GM12865 (cell line): ENCODE results near the gene YWHAH.

ENCODE experiments used
- DNase-seq: peaks from one replicate; pipeline ENCODE4 v3.0.0; 2010; ENCODE audit warnings: low read depth
- H3K4me3 ChIP-seq: 2 replicates; pipeline ENCODE4 v1.5.1; 2011; ENCODE audit warnings: mild to moderate bottlenecking, low read depth, low read length, control low read depth
- CTCF ChIP-seq: IDR thresholded peaks from 2 replicates; pipeline ENCODE4 v1.5.1; 2011; ENCODE audit warnings: low read length, control low read depth, low read depth, inconsistent platforms; ENCODE audit not compliant: insufficient read depth; ENCODE audit errors: missing control alignments

Gene YWHAH

DNA sequence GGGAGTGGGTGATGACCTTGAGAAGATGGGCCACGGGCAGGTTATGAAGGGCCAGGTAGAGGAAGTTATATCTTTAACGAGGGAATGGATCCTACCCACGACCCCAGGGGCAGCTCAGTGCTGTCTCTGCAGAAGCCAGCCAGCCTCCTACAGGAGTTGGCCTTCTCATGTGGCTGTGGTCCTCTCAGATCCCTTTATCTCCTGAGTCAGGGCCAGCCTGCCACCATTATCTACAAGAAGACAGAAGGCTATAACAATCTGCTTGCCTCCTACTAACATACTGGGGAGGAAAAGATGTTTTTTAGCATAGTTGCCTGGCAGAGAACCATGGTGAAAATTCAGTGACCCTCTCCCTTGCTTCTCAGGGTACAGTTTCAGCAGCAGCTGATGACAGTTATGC lies 7.0 kb upstream of the YWHAH start:
- TF ChIP-seq CTCF: no peak
- no peak overlapping the region for H3K4me3 ChIP-seq
- no peak for DNase-seq

GRCh38 chr22:31938296-31938695 lies 6.0 kb upstream of the YWHAH start:
- DNase-seq: no peak
- TF ChIP-seq CTCF: no peak
- H3K4me3 ChIP-seq: no peak overlapping the region

DNA sequence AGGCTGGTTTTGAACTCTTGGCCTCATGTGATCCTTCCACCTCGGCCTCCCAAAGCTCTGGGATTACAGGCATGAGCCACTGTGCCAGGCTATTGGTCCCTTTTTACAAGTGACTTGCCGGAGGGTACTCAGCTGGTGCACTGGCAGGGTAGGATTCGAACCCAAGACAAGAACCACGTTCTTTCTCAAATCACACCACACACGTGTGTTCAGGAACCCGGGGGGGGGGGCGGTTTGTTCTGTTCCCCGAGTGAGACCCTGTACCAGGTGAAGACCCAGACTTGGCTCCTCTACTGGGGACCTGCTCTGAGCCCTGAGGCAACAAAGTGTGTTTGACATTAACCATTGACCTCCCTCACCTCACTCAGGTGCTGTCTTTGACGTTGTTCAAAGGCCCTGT lies 3.8 kb upstream of the YWHAH start:
- DNase-seq: no peak
- no peak for TF ChIP-seq CTCF
- no peak overlapping the region for H3K4me3 ChIP-seq

DNA sequence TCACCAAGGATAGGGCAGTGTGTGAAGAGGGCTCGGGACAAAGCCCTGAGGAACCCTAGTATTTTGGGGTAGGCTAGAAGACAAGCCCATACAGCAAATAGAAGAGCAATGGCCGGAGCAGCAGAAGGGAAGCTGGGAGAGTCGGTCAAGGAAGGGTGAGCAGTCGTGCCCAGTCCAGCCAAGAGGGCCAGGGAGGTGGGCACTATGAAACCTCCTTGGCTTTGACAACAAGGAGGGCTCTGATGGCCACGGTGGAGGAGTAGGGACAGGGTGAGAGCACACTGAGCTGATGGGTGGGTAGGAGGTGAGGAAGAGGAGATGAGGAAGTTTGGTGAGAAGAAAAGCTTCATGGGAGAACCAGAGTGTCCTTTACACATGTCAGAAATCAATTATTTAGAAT lies 2.2 kb upstream of the YWHAH start:
- H3K4me3 ChIP-seq: no peak overlapping the region
- DNase-seq: no peak

DNA sequence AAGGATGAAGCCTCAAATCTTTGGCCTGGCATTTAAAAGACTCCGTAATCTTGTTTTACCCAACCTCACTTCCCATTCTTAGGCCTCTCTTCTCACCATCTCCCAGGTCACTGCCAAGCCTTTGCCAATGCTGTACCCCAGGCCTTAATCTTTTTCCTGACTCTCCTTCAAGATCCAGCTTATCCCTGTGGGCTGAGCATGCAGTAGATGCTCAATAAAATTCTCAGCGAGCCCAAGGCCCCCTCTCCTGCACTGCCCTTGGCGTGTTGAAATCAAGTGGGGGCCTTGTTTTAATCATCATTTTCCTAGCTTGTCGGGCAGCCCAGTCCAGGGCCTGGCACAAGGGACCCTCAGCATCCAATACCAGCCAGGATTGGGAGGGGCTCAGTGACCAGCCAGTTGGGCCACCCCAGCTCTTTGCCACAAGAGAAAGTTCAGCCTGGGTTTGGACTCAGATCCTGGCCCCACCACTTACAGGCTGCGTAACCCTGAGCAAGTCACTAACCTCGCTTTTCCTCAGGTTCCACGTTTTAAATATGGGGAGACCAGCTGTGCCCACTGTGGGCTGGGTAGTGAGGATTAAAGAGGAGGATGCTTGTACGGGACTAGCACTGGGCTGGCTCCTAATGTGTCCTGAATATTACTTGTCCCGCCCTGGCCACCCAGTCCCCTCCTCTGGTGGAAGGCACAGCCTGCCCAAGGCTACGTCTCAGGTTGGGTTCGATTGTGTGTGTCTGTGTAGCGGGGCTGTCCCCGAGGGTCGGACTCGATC lies 943 bp upstream of the YWHAH start:
- no peak for TF ChIP-seq CTCF
- peak overlapping the region; percentile 59 for H3K4me3 ChIP-seq
- no peak for DNase-seq

More for the DNA sequence above, 2.2 kb upstream of the YWHAH start:
- no peak for TF ChIP-seq CTCF

GRCh38 chr22:31944700-31945442 lies 536 bp downstream of the YWHAH start:
- peak overlapping the region; percentile 70 for H3K4me3 ChIP-seq
- peak; percentile 22 for DNase-seq
- no peak for TF ChIP-seq CTCF

- H3K4me3 ChIP-seq: peak overlapping the region; percentile 70
- DNase-seq: peak; percentile 36
- no peak for TF ChIP-seq CTCF
Measured at GRCh38 chr22:31945443-31945855, 1.1 kb downstream of the YWHAH start.
